KMS-11 (cell line): ENCODE measurements around the gene CDK7.
"Not testable (repeated sequence)": the region's sequence is repeated elsewhere in the genome, so short reads cannot be mapped to it uniquely, and the experiment has no call there.

Source experiments
- H2AFZ ChIP-seq: fragments of 200-600 bp; sonication (generic); 2 replicates; pipeline ENCODE4 v1.6.1; 2016; ENCODE audit warnings: antibody characterized with exemption, mixed run types, low read depth
- H3K27ac ChIP-seq: fragments of 200-600 bp; sonication (generic); 2 replicates; pipeline ENCODE4 v1.6.1; 2016; ENCODE audit warnings: mild to moderate bottlenecking, mixed run types
- H3K27me3 ChIP-seq: fragments of 200-600 bp; sonication (generic); 2 replicates; pipeline ENCODE4 v1.6.1; 2017; ENCODE audit warnings: mild to moderate bottlenecking, low read depth, mixed run types, moderate library complexity; ENCODE audit not compliant: insufficient read depth
- H3K36me3 ChIP-seq: fragments of 200-600 bp; sonication (generic); 2 replicates; pipeline ENCODE4 v1.6.1; 2017; ENCODE audit warnings: mild to moderate bottlenecking, mixed run types; ENCODE audit not compliant: insufficient read depth
- H3K4me1 ChIP-seq: fragments of 200-600 bp; sonication (generic); 2 replicates; pipeline ENCODE4 v1.6.1; 2016; ENCODE audit warnings: mild to moderate bottlenecking, low read depth, mixed run types; ENCODE audit not compliant: poor library complexity, severe bottlenecking
- H3K4me2 ChIP-seq: fragments of 200-600 bp; sonication (generic); 2 replicates; pipeline ENCODE4 v1.7.0; 2016; ENCODE audit warnings: mild to moderate bottlenecking, mixed run types
- H3K4me3 ChIP-seq: fragments of 200-600 bp; sonication (generic); IDR thresholded peaks from 2 replicates; pipeline ENCODE4 v1.6.1; 2017; ENCODE audit warnings: low read depth, low read length, mixed read lengths; ENCODE audit not compliant: insufficient read depth
- H3K79me2 ChIP-seq: fragments of 200-600 bp; sonication (generic); 2 replicates; pipeline ENCODE4 v1.6.1; 2016; ENCODE audit warnings: low read depth, mixed run types; ENCODE audit not compliant: insufficient read depth
- H3K9ac ChIP-seq: fragments of 200-600 bp; sonication (generic); 2 replicates; pipeline ENCODE4 v1.6.1; 2016; ENCODE audit warnings: mild to moderate bottlenecking, mixed run types
- H4K20me1 ChIP-seq: fragments of 200-600 bp; sonication (generic); 2 replicates; pipeline ENCODE4 v1.6.1; 2016; ENCODE audit warnings: mild to moderate bottlenecking, mixed run types; ENCODE audit not compliant: insufficient read depth
- CTCF ChIP-seq: fragments of 200-600 bp; sonication (generic); conservative IDR thresholded peaks from 2 replicates; pipeline ENCODE4 v1.6.1; 2017; ENCODE audit warnings: low read depth, mild to moderate bottlenecking, antibody characterized with exemption, low read length, moderate library complexity, mixed read lengths

Gene CDK7

GRCh38 chr5:69250593-69250992 lies 15.9 kb downstream of the CDK7 start:
- H3K4me3 ChIP-seq: no peak overlapping the region
- H3K79me2 ChIP-seq: peaks cover 38% of the 10 kb centered on the region
- H2AFZ ChIP-seq: no peak overlapping the region
- H3K27me3 ChIP-seq: no peaks in the 10 kb centered on the region
- no peak overlapping the region; the same call in 1 of the 2 replicates for H3K9ac ChIP-seq
- peak overlapping the region; percentile 34; the same call in 1 of the 2 replicates for H3K4me2 ChIP-seq
- no peak for TF ChIP-seq CTCF
- H4K20me1 ChIP-seq: no peaks in the 10 kb centered on the region; the same call in 1 of the 2 replicates
- H3K27ac ChIP-seq: peak overlapping the region; percentile 54; the same call in 1 of the 2 replicates
- peaks cover 12% of the 10 kb centered on the region for H3K4me1 ChIP-seq
- no peaks in the 10 kb centered on the region; the same call in 1 of the 2 replicates for H3K36me3 ChIP-seq

- TF ChIP-seq CTCF: no peak
- no peak overlapping the region for H3K4me3 ChIP-seq
- peaks cover 12% of the 10 kb centered on the region for H3K4me1 ChIP-seq
- H3K79me2 ChIP-seq: peaks cover 21% of the 10 kb centered on the region; the same call in 1 of the 2 replicates
- H4K20me1 ChIP-seq: no peaks in the 10 kb centered on the region
- H3K27me3 ChIP-seq: no peaks in the 10 kb centered on the region
- H3K4me2 ChIP-seq: no peak overlapping the region
- no peak overlapping the region for H2AFZ ChIP-seq
- H3K9ac ChIP-seq: no peak overlapping the region
- no peak overlapping the region for H3K27ac ChIP-seq
- H3K36me3 ChIP-seq: no peaks in the 10 kb centered on the region; the same call in 1 of the 2 replicates
These were observed 17.8 kb downstream of the CDK7 start for GRCh38 chr5:69252437-69252836.

- H2AFZ ChIP-seq, H3K79me2 ChIP-seq, H3K27ac ChIP-seq, H3K4me3 ChIP-seq, H3K4me1 ChIP-seq, H3K36me3 ChIP-seq, H3K4me2 ChIP-seq, H4K20me1 ChIP-seq, H3K27me3 ChIP-seq, H3K9ac ChIP-seq: not testable (repeated sequence)
These were observed 21.3 kb downstream of the CDK7 start for GRCh38 chr5:69255940-69256339.

GRCh38 chr5:69257577-69257976 lies 22.9 kb downstream of the CDK7 start:
- Histone ChIP-seq H4K20me1 (no peaks in the 10 kb centered on the region), H3K4me1 (no peaks in the 10 kb centered on the region), H3K27ac (no peak overlapping the region), H3K79me2 (no peaks in the 10 kb centered on the region), H3K4me2 (no peak overlapping the region), H3K27me3 (no peaks in the 10 kb centered on the region), H3K4me3 (no peak overlapping the region), H2AFZ (no peak overlapping the region), H3K36me3 (no peaks in the 10 kb centered on the region; the same call in 1 of the 2 replicates), H3K9ac (no peak overlapping the region)
- no peak for TF ChIP-seq CTCF

GRCh38 chr5:69261034-69261433 lies 26.3 kb downstream of the CDK7 start:
- no peak for TF ChIP-seq CTCF
- no peaks in the 10 kb centered on the region for H3K4me1 ChIP-seq
- no peak overlapping the region for H2AFZ ChIP-seq
- H3K36me3 ChIP-seq: no peaks in the 10 kb centered on the region
- H4K20me1 ChIP-seq: no peaks in the 10 kb centered on the region
- H3K27me3 ChIP-seq: no peaks in the 10 kb centered on the region
- no peak overlapping the region for H3K4me2 ChIP-seq
- H3K9ac ChIP-seq: no peak overlapping the region
- H3K79me2 ChIP-seq: no peaks in the 10 kb centered on the region
- H3K4me3 ChIP-seq: no peak overlapping the region
- H3K27ac ChIP-seq: no peak overlapping the region
